Sigmoid colon (tissue), 4 donors: ENCODE measurements around the gene ATP4B.

ENCODE experiments used
- EP300 ChIP-seq, 4 donors: sonication (generic); formaldehyde crosslinking; IDR thresholded peaks; one replicate each; pipeline ENCODE4 v1.6.1; 2017; ENCODE audit warnings: antibody characterized with exemption in 4 of 4
- POLR2A ChIP-seq, 2 donors: fragments of 450-650 bp; IDR thresholded peaks; one replicate each; pipeline ENCODE4 v1.6.1; 2016; ENCODE audit warnings: antibody characterized with exemption in 2 of 2, mild to moderate bottlenecking in 2 of 2, moderate library complexity in 2 of 2
- TF ChIP-seq, protein P1 (sequence below), 4 experiments: fragments of 450-650 bp in 3 of 4; fragments of 200-600 bp in 1 of 4; IDR thresholded peaks; one replicate each; pipeline ENCODE4 v1.5.1; 2016 to 2019; ENCODE audit warnings: antibody characterized with exemption in 4 of 4, mild to moderate bottlenecking in 3 of 4, moderate library complexity in 2 of 4

DNA sequence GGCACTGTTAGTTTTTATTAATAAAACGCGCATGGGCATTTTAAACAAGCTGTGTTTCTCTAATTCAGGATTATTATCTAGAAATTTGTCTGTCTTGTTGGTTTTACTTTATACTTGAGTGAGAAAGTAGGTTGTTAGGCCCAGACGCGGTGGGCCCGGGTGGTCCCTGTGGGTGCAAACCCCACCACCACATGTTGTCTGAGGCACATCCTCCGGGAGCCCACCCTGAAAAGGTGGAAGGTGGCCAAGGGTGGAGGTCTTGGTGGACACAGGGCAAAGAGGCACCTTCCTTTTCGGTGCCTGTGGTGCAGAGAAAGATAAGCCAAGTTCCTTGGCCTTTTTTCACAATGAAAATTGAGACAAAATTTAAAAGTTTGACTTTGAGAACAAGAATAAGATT is 16.6 kb downstream of the ATP4B start:
- TF ChIP-seq, protein P1, sequence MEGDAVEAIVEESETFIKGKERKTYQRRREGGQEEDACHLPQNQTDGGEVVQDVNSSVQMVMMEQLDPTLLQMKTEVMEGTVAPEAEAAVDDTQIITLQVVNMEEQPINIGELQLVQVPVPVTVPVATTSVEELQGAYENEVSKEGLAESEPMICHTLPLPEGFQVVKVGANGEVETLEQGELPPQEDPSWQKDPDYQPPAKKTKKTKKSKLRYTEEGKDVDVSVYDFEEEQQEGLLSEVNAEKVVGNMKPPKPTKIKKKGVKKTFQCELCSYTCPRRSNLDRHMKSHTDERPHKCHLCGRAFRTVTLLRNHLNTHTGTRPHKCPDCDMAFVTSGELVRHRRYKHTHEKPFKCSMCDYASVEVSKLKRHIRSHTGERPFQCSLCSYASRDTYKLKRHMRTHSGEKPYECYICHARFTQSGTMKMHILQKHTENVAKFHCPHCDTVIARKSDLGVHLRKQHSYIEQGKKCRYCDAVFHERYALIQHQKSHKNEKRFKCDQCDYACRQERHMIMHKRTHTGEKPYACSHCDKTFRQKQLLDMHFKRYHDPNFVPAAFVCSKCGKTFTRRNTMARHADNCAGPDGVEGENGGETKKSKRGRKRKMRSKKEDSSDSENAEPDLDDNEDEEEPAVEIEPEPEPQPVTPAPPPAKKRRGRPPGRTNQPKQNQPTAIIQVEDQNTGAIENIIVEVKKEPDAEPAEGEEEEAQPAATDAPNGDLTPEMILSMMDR (IDR thresholded peaks at IDR 0.05) = no peak
- TF ChIP-seq EP300 (IDR thresholded peaks at IDR 0.05) (no peak), POLR2A (IDR thresholded peaks at IDR 0.05) (no peak)
